ENCODE data around the gene BORCS6.

- TF ChIP-seq CTCF (IDR thresholded peaks at IDR 0.05) (no peak), EZH2 (IDR thresholded peaks at IDR 0.05; ENCODE audit: borderline replicate concordance, insufficient read depth, low read depth, low read length, poor library complexity, severe bottlenecking) (no peak)
Measured at GRCh38 chr17:8176197-8176940, 13.6 kb downstream of the BORCS6 start, which contains the start of gene TMEM107.
